ENCODE results near the gene FHAD1. TPM values are rescaled to one million over a fixed set of nuclear protein-coding genes. Genes with fewer than 3 reads are reported as not detected.
"Not testable (repeated sequence)": the region's sequence is repeated elsewhere in the genome, so short reads cannot be mapped to it uniquely, and the experiment has no call there.

The FHAD1 gene
- total RNA-seq, 1 experiment from 2014 or later = 0.15 TPM

- DNase-seq (ENCODE audit: low spot score) = no peak
These were observed 185.3 kb downstream of the FHAD1 start for GRCh38 chr1:15432324-15432723.

DNA sequence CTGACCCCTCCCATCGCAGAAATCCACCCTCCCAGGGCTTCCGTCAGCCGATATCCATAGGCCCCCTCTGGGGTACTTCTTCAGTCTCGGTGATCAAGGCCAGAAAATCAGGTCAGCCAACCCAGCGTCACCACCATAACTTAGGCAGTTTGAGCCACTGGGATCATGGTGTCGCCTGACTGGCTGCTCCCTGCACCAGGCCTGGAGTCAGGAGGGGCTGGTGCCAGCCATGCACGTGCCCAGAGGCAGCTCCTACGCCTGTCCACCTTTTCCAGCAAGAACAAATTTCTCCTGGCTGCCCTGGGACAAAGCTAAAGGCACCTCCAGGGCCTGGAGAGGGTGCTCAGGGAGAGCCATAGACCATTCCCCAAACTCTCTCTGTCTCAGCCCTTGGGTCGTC, 186.4 kb downstream of the FHAD1 start:
- DNase-seq (ENCODE audit: low spot score) = no peak

DNA sequence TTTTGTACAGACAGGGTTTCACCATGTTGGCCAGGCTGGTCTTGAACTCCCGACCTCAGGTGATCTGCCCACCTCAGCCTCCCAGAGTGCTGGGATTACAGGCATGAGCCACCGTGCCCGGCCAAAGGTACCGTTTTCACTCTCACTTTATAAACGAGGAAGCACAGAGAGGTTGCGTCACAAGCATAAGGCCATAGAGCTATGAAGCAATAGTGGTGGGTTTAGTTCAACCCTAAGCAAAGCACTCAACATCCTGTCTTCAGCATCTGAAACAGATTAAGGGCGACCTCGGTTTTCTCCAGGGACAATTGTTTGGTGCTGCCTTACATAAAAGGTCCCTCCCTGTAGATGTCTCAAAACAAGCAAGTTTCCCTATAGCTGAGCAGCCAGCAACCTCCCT, 187.7 kb downstream of the FHAD1 start:
- not testable (repeated sequence) for DNase-seq (ENCODE audit: low spot score)

DNA sequence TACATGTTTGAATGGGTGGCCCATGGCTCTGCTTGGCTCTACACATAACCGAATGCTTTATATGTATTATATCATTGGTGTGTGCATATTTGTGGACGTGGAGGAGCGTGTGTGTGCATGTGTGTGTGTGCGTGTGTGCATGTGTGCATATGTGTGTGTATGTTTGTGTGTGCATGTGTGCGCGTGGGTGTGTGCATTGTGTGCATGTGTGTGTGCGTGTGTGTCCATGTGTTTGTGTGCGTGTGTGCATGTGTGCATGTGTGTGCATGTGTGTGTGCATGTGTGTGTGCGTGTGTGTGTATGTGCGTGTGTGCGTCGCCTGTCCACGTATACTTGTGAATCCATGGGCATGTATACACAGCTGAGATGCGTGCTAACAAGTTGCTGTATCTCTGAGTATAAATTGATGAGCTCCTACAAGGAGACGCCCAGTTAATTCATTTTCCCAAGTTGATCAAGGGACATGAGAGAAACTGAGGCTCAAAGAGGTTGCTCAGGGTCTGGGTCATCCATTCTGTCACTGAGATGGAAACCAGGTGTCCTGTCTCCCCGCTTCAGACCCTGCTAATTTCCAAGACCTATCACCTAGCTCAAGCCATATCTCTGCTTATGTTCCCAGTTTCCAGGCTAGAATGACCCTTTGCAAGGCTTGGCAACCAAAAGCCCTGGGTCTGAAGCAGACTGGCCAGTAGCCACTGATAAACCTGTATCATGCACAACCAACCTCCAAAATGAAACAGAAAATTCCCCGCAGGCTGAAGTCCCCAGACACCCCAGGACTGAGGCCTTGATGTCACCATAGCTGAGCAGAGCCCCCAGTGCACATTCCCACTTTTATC, 188.4 kb downstream of the FHAD1 start:
- DNase-seq (ENCODE audit: low spot score) = no peak

GRCh38 chr1:15436881-15437442, 189.9 kb downstream of the FHAD1 start:
- DNase-seq (ENCODE audit: low spot score) = no peak

GRCh38 chr1:15439325-15439724, 192.3 kb downstream of the FHAD1 start:
- no peak for DNase-seq (ENCODE audit: low spot score)

DNA sequence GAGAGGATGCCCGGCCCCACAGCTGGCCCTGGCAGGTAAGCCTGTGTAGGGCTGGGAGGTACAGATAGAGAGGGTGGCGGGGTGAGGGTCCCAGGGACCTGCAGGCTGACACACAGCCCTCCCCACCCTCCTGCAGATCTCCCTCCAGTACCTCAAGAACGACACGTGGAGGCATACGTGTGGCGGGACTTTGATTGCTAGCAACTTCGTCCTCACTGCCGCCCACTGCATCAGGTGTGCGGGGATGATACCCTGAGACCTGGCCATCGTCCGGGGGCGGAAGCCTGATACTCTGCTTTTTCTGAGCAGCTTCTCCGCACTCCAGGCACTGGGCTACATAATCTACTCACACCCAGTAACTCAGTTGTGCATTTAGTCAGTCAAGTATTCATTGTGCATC, 193.3 kb downstream of the FHAD1 start:
- DNase-seq (ENCODE audit: low spot score) = no peak

DNA sequence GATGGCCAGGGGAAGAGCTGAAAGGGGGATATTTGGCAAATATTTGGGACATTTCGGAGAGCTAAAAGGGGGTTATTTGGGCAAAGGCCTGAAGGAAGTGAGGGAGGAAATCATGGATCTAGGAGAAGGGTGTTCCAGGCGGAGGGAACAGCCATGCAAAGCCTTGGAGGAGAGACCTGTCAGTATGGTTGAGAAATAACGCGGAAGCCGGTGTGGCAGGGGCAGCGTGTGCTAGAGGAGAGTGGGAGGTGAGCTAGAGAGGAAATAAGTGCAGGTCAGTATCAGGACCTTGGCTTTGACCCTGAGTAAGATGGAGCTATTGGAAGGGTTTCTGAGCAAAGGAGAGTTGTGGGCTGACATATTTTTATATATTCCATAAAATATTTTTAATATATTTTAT, 194.2 kb downstream of the FHAD1 start:
- DNase-seq (ENCODE audit: low spot score) = no peak

GRCh38 chr1:15442119-15442518, 195.1 kb downstream of the FHAD1 start:
- no peak for DNase-seq (ENCODE audit: low spot score)

- DNase-seq (ENCODE audit: low spot score) = no peak
These were observed 195.7 kb downstream of the FHAD1 start for GRCh38 chr1:15442759-15443158.

DNA sequence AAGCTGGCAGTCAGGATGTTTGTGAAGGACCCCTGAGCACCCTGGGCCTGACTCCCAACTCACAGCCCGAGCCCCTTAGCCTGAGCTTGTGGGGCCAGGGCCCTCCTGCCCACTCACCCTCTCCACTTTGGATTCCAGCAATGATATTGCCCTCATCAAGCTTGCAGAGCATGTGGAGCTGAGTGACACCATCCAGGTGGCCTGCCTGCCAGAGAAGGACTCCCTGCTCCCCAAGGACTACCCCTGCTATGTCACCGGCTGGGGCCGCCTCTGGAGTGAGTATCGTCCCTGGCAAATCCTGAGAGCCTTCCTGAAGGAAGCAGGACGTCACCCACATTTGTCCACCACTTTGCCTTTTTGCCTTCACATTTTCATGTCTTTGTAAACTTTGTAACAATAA, 196.3 kb downstream of the FHAD1 start:
- DNase-seq (ENCODE audit: low spot score) = no peak

DNA sequence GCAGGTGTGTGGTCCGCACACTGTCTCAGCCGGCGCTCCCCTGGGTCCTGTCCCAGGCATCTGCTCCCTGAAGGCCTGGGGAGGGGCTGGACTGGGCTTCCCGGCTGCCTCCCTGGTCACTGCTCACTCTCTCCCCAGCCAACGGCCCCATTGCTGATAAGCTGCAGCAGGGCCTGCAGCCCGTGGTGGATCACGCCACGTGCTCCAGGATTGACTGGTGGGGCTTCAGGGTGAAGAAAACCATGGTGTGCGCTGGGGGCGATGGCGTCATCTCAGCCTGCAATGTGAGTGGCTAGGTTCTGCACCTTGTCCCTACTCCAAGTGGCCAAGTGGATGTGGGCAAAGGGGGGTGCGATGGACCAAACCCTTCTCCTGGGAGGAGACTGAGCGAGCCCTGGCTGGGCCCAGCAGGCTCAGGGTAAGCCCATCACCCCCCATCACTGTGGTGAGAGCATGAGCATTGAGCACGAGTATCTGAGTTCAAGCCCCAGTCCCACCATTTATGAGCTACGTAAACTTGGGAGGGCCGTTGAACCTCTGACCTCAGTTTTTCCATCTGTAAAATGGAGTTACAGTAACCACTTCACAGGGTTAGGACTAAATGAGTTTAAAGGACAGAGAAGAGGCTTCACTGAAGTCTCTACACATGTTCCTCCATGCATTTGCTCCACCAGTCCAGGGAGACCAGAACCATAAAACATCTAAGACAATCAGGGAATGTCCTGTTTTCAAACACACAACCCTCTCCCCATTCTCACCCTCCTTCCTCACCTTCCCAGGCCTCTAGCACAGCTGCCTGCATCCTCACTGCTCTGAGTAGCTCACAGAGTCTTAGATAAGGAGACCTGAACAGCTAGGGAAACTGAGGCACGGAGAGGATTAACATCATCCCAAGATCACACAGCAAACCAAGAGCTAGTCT, 197.7 kb downstream of the FHAD1 start:
- DNase-seq (ENCODE audit: low spot score) = no peak

- no peak for DNase-seq (ENCODE audit: low spot score)
These were observed 198.5 kb downstream of the FHAD1 start for GRCh38 chr1:15445390-15446122.

- no peak for DNase-seq (ENCODE audit: low spot score)
These were observed 199.2 kb downstream of the FHAD1 start for GRCh38 chr1:15446212-15446611.

Other genes starting within 250 kb of the FHAD1 start
- 23.5 and 24.7 TPM in 2 replicates for gene TMEM51, start 93.5 kb upstream of the FHAD1 start, total RNA-seq (2014; rRNA removed; shearing (Covaris generic))
- 193 and 199 TPM in 2 replicates for gene EFHD2, start 162.7 kb downstream of the FHAD1 start, total RNA-seq (2014; rRNA removed; shearing (Covaris generic))
- not detected in 2 replicates for gene CTRC, start 191.2 kb downstream of the FHAD1 start, total RNA-seq (2014; rRNA removed; shearing (Covaris generic))
- not detected in 2 replicates for gene CELA2A, start 209.5 kb downstream of the FHAD1 start, total RNA-seq (2014; rRNA removed; shearing (Covaris generic))
- not detected in 2 replicates for gene CELA2B, start 228.9 kb downstream of the FHAD1 start, total RNA-seq (2014; rRNA removed; shearing (Covaris generic))

Data from HT-29 (cell line).